ENCODE data around the gene VCX3B.
"Not testable (repeated sequence)": the region's sequence is repeated elsewhere in the genome, so short reads cannot be mapped to it uniquely, and the experiment has no call there.

VCX3B gene

GRCh38 chrX:8464530-8464929, at the start of gene VCX3B:
TSS of gene VCX3B (plus strand) at chrX:8464830. CDS start at chrX:8465451, 621 bp downstream.
- DNase-seq = not testable (repeated sequence)

- no peak for DNase-seq
Measured at GRCh38 chrX:8418301-8418700, 46.3 kb upstream of the VCX3B start.

GRCh38 chrX:8424912-8425311, 39.7 kb upstream of the VCX3B start:
- DNase-seq = no peak

- no peak for DNase-seq
Measured at GRCh38 chrX:8429692-8430249, 34.9 kb upstream of the VCX3B start.

GRCh38 chrX:8430444-8430843, 34.2 kb upstream of the VCX3B start:
- DNase-seq = no peak

- no peak for DNase-seq
Measured at GRCh38 chrX:8432396-8432795, 32.2 kb upstream of the VCX3B start.

- no peak for DNase-seq
Measured at GRCh38 chrX:8433109-8434062, 31.2 kb upstream of the VCX3B start.

- DNase-seq = no peak
Measured at GRCh38 chrX:8447368-8447767, 17.3 kb upstream of the VCX3B start.

- not testable (repeated sequence) for DNase-seq
Measured at GRCh38 chrX:8452343-8452742, 12.3 kb upstream of the VCX3B start.

GRCh38 chrX:8453611-8454010, 11.0 kb upstream of the VCX3B start:
- DNase-seq = no peak

GRCh38 chrX:8455557-8455956, 9.1 kb upstream of the VCX3B start:
- no peak for DNase-seq

GRCh38 chrX:8462488-8462887, 2.1 kb upstream of the VCX3B start:
- no peak for DNase-seq

GRCh38 chrX:8484360-8484949, 19.8 kb downstream of the VCX3B start:
- no peak for DNase-seq

- DNase-seq = not testable (repeated sequence)
Measured at GRCh38 chrX:8495036-8495435, 30.4 kb downstream of the VCX3B start.

GRCh38 chrX:8500203-8500602, 35.6 kb downstream of the VCX3B start:
- DNase-seq = no peak

- DNase-seq = not testable (repeated sequence)
Measured at GRCh38 chrX:8502101-8502500, 37.5 kb downstream of the VCX3B start.

- no peak for DNase-seq
Measured at GRCh38 chrX:8504451-8504850, 39.8 kb downstream of the VCX3B start.
